ENCODE measurements around the gene COL4A5. TPM values are rescaled to one million over a fixed set of nuclear protein-coding genes. Genes with fewer than 3 reads are reported as not detected.

COL4A5 gene
- total and polyA plus RNA-seq, 3 donors from 2014 or later = 13.4 to 33.0 (median 23.8) TPM

DNA sequence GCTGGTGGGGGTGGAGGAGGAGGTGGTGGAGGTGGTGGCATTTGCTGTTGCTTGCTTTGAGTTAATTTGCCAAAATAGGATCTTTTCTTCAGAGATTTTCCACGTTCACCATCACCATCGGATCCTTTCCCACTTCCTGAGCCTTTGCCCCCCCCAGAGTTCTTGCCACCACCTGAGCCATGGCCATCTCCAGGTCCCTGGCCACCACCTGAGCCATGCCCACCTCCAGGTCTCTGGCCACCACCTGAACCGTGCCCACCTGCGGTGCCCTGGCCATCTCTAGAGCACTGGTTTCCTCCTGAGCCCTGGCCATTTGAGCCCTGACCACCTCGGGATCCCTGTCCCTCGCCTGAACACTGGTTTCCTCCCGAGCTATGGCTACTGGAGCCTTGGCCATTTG is 294.8 kb downstream of the COL4A5 start:
- Histone ChIP-seq H3K4me3 (no peak overlapping the region), H3K36me3 (ENCODE audit: low read depth, missing control alignments) (no peaks in the 10 kb centered on the region), H3K27me3 (no peaks in the 10 kb centered on the region), H3K4me1 (no peaks in the 10 kb centered on the region), H3K9me3 (no peaks in the 10 kb centered on the region), H3K27ac (no peak overlapping the region)
- WGBS, 2 donors = 35 to 88% methylated on average over 4 to 5 of the region's 7 CpGs
- DNase-seq = no peak
- intact Hi-C loops (cut with DNase I; ENCODE audit: low total_unique reads) = no loop called here
- no peak for TF ChIP-seq POLR2A (IDR thresholded peaks at IDR 0.05)
- TF ChIP-seq, protein P1, sequence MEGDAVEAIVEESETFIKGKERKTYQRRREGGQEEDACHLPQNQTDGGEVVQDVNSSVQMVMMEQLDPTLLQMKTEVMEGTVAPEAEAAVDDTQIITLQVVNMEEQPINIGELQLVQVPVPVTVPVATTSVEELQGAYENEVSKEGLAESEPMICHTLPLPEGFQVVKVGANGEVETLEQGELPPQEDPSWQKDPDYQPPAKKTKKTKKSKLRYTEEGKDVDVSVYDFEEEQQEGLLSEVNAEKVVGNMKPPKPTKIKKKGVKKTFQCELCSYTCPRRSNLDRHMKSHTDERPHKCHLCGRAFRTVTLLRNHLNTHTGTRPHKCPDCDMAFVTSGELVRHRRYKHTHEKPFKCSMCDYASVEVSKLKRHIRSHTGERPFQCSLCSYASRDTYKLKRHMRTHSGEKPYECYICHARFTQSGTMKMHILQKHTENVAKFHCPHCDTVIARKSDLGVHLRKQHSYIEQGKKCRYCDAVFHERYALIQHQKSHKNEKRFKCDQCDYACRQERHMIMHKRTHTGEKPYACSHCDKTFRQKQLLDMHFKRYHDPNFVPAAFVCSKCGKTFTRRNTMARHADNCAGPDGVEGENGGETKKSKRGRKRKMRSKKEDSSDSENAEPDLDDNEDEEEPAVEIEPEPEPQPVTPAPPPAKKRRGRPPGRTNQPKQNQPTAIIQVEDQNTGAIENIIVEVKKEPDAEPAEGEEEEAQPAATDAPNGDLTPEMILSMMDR (IDR thresholded peaks at IDR 0.05) = no peak

DNA sequence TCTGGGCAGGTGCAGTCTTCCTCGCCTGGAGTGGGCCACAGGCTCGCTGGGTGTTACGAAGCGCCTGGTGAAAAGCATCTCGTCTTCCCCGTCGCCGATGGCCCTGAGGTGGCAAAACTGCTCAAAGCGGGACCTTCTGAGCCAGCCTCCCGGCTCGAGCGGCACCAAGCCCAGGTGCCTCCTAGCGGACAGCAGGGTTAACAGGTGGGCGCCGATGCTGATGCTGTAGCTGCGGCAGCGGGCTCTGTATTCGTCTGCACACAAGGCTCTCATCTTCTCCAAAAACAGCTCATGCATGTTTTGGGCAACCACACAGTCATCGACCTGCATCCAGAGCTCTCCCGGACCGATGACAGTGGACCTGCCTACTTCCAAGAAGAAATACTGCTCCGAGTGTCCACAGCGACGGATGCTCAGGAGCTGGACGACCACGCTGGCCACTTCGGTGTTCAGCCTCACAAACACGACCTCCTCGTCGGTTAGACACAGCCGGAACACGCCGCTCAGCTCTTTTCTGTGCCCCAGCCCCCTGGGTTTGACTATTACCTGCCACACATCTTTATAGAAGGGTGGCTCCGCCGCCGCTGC is 295.5 kb downstream of the COL4A5 start:
- Histone ChIP-seq H3K27ac (no peak overlapping the region), H3K4me1 (no peaks in the 10 kb centered on the region), H3K36me3 (ENCODE audit: low read depth, missing control alignments) (no peaks in the 10 kb centered on the region), H3K9me3 (no peaks in the 10 kb centered on the region), H3K27me3 (no peaks in the 10 kb centered on the region), H3K4me3 (peak overlapping the region in 1 of 2 donors; percentile 45)
- WGBS, 2 donors = 19% methylated on average over 11 of the region's 36 CpGs; no CpG with 5 or more reads in 1 of the 2 donors
- intact Hi-C loops (cut with DNase I; ENCODE audit: low total_unique reads) = no loop called here
- TF ChIP-seq, protein P1 (IDR thresholded peaks at IDR 0.05) = no peak
- TF ChIP-seq POLR2A (IDR thresholded peaks at IDR 0.05) = no peak
- DNase-seq = no peak

DNA sequence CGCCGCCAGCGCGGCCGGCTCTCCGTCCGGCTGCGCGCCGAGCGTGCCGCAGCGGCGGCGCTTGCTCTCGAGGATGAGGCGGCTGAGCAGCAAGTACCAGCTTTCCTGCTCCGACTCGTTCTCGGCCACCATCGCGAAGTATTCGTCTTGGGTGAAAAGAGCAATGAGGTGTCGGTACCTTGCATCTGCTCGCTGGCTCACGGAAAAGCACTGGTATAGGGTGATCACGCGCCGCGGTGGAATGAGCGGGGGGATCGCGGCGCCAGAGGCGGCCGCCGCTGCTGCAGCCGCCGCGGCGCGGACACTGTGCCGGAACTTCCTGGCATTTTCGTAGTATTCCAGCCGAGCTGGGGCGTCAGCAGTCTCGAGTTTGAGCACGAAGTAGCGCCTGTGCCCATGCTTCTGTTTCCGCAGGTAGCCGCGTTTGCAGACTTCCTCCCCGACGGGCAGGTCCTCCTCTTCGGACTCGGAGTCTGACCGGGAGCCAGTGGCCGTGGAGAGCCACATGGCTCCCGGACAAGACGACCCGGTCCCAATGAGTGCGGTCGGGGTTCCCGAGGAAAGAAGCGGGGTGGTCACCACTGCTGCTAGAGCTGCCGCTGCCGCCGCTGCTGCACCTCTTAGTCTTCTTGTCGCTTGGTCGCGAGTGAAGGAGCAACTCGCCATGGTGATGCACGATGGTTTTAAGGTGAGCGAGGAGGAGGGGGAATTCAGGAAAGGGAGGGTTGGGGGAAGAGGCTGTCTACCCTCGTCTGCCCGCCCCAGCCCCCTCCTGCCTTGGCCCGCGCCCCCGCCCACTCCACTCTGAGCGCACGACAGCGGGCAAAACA is 296.3 kb downstream of the COL4A5 start:
- Histone ChIP-seq H3K4me1 (no peaks in the 10 kb centered on the region), H3K9me3 (no peaks in the 10 kb centered on the region), H3K36me3 (ENCODE audit: low read depth, missing control alignments) (no peaks in the 10 kb centered on the region), H3K27me3 (no peaks in the 10 kb centered on the region), H3K27ac (no peak overlapping the region), H3K4me3 (peak overlapping the region; percentile 15 to 45)
- intact Hi-C loops (cut with DNase I; ENCODE audit: low total_unique reads) = no loop called here
- peak; percentile 20 for DNase-seq
- WGBS, 2 donors = 0% methylated on average over 7 of the region's 82 CpGs; no CpG with 5 or more reads in 1 of the 2 donors
- TF ChIP-seq POLR2A (IDR thresholded peaks at IDR 0.05) = no peak

DNA sequence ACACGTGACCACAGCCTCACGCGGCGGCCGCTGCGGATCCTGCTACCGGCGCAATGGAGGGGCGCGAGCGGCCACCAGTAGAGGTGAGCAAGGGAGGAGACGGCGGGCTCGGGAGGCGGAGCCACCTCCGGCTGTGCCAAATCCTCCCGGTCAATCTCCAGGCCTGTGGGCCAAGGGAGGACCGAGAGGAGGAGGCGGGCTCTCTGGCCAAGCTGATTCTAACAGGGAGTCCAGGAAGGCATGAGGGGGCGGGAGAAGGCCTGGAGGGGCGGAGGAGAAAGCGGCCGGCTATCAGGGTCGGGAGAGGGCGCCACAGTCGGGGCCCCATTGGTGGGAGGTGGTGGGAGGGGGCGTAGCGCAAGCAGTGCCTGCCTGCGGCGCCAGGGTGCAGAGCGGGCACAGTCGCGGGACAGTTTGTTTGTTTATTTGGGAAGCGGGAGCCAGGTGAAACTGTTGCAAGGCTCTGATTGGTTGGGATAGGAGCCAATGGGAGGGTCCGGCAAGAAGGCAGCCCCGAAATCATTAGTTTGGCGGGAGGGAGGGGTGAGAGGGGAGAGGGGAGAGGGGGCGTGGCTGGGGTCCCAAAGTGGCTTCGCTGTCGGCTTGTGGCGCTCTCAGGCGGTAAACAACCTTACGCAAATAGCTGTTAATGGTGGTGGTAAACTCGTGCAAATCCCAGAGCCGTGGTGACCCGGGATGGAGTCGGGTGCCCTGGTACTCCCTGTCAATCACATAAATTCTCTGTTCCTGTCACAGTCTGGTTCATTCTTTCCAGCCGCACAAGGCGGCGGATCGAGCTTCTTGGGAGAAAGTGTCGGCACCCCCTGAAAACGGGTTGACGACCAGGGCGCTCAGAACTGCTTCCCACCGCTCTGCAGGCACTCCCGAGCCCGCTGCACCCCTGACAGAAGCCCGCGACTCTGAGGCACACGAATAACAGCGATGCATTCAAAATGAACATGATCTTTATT is 297.2 kb downstream of the COL4A5 start, which contains the start of gene IRS4:
Gene IRS4 (minus strand): TSS at position 55 of the 971 bp plus-strand sequence.
- 1 to 9% methylated on average over 4 to 43 of the region's 62 CpGs for WGBS, 2 donors

DNA sequence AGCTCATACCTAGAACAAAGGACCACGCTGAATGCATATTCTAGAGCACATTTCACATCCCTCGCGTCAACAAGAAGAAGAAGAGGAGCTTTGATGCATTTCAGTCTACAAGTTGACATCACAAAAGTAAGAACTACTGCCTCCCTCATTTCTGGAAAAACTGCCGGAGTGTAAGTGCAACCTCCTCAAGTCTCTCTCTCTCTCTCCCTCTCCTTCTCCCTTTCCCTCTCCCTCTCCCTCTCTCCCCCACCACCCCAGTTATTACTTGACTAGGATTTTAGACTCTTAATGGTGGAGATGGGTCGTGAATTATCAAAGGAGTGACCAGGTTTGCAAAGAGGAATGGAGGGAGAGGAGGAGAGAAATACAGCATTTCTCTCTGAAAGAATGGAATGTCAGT is 298.1 kb downstream of the COL4A5 start:
- intact Hi-C loops (cut with DNase I; ENCODE audit: low total_unique reads) = no loop called here
- no peaks in the 10 kb centered on the region for H3K9me3 ChIP-seq
- WGBS, 2 donors = 28 to 45% methylated on average over 5 of the region's 5 CpGs
- no peaks in the 10 kb centered on the region for H3K27me3 ChIP-seq
- no peak overlapping the region for H3K4me3 ChIP-seq
- DNase-seq = no peak
- TF ChIP-seq POLR2A (IDR thresholded peaks at IDR 0.05) = no peak
- TF ChIP-seq, protein P1 (IDR thresholded peaks at IDR 0.05) = no peak
- H3K4me1 ChIP-seq = no peaks in the 10 kb centered on the region
- H3K36me3 ChIP-seq (ENCODE audit: low read depth, missing control alignments) = no peaks in the 10 kb centered on the region
- H3K27ac ChIP-seq = no peak overlapping the region

More for the DNA sequence above, 297.2 kb downstream of the COL4A5 start, which contains the start of gene IRS4:
- no peaks in the 10 kb centered on the region for H3K4me1 ChIP-seq
- no peak for TF ChIP-seq POLR2A (IDR thresholded peaks at IDR 0.05)
- H3K4me3 ChIP-seq = peak within 1 kb of the TSS; percentile 15 to 45
- no peaks in the 10 kb centered on the region for H3K9me3 ChIP-seq
- H3K27me3 ChIP-seq = no peaks in the 10 kb centered on the region
- H3K36me3 ChIP-seq (ENCODE audit: low read depth, missing control alignments) = no peaks in the 10 kb centered on the region
- intact Hi-C loops (cut with DNase I; ENCODE audit: low total_unique reads) = no loop called here
- DNase-seq = peak; percentile 29
- H3K27ac ChIP-seq = no peak within 1 kb of the TSS
